HepG2 (cell line): ENCODE results near the gene TTBK1. TPM values are rescaled to one million over a fixed set of nuclear protein-coding genes. Genes with fewer than 3 reads are reported as not detected.
A peak's percentile ranks its signal among the peaks of the same experiment; 100 is the strongest.

Experiments used
- ATRX ChIP-seq: sonication (generic); formaldehyde crosslinking; IDR thresholded peaks from 2 replicates; pipeline ENCODE4 v1.4.0; 2020; ENCODE audit warnings: missing genetic modification reagents, borderline replicate concordance
- MIXL1 ChIP-seq: IDR thresholded peaks from 2 replicates; pipeline ENCODE4 v1.6.1; 2016
- RBAK ChIP-seq: sonication (generic); formaldehyde crosslinking; IDR thresholded peaks from 2 replicates; pipeline ENCODE4 v1.5.1; 2020; ENCODE audit warnings: mild to moderate bottlenecking, missing genetic modification reagents
- SMAD9 ChIP-seq: sonication (generic); formaldehyde crosslinking; IDR thresholded peaks from 2 replicates; pipeline ENCODE4 v1.5.1; 2020; ENCODE audit warnings: mild to moderate bottlenecking, missing genetic modification reagents
- SP4 ChIP-seq: sonication (generic); formaldehyde crosslinking; IDR thresholded peaks from 2 replicates; pipeline ENCODE4 v1.8.1; 2023; ENCODE audit warnings: mild to moderate bottlenecking, missing genetic modification reagents
- ZNF225 ChIP-seq: sonication (generic); formaldehyde crosslinking; IDR thresholded peaks from 2 replicates; pipeline ENCODE4 v1.4.0; 2020; ENCODE audit warnings: mild to moderate bottlenecking, missing genetic modification reagents
- ZNF333 ChIP-seq: sonication (generic); formaldehyde crosslinking; IDR thresholded peaks from 2 replicates; pipeline ENCODE4 v1.4.0; 2020; ENCODE audit warnings: mild to moderate bottlenecking, missing genetic modification reagents, borderline replicate concordance
- ZNF589 ChIP-seq: sonication (generic); formaldehyde crosslinking; conservative IDR thresholded peaks from 2 replicates; pipeline ENCODE4 v1.8.0; 2022; ENCODE audit warnings: mild to moderate bottlenecking, moderate library complexity, missing genetic modification reagents
- ZNF781 ChIP-seq: sonication (generic); formaldehyde crosslinking; IDR thresholded peaks from 2 replicates; pipeline ENCODE4 v1.5.1; 2020; ENCODE audit warnings: borderline replicate concordance, mild to moderate bottlenecking, missing genetic modification reagents; ENCODE audit errors: not compliant biosample characterization
- polyA plus RNA-seq, 8 experiments: library from polyadenylated mRNA; depleted of rRNA in 3 of 8; stranded (reverse) in 7 of 8; unstranded in 1 of 8; fragments of >200 nt; fragmentation: Illumina TruSeq in 4 of 8; extraction: Trizol in 4 of 8; gene quantifications; 2 replicates each; pipeline versions ENCODE4 v1.2.1 to v1.2.3, GENCODE V29; 2011 to 2016; ENCODE audit warnings: low read depth in 4 of 8, missing spikeins in 1 of 8, mixed read lengths in 1 of 8; ENCODE audit not compliant: insufficient read depth in 1 of 8
- total RNA-seq, 5 experiments: library from RNA; depleted of rRNA; stranded (reverse); fragments of >200 nt; fragmentation: Illumina TruSeq; extraction: Trizol; gene quantifications; 2 replicates each; pipeline ENCODE4 v1.2.3, GENCODE V29; 2016; ENCODE audit warnings: low read depth in 1 of 5
- TF ChIP-seq, protein P1 (sequence below): sonication (generic); formaldehyde crosslinking; conservative IDR thresholded peaks from 2 replicates; pipeline ENCODE4 v1.4.0; 2020; ENCODE audit warnings: mild to moderate bottlenecking, missing genetic modification reagents, moderate library complexity
- TF ChIP-seq, protein P2 (sequence below): sonication (generic); formaldehyde crosslinking; IDR thresholded peaks from 2 replicates; pipeline ENCODE4 v1.5.0; 2020; ENCODE audit warnings: missing genetic modification reagents
- TF ChIP-seq, protein P3 (sequence below): sonication (generic); formaldehyde crosslinking; IDR thresholded peaks from 2 replicates; pipeline ENCODE4 v1.5.0; 2020; ENCODE audit warnings: mild to moderate bottlenecking, missing genetic modification reagents
- TF ChIP-seq, protein P4 (sequence below): sonication (generic); formaldehyde crosslinking; IDR thresholded peaks from 2 replicates; pipeline ENCODE4 v1.4.0; 2020; ENCODE audit warnings: mild to moderate bottlenecking, missing genetic modification reagents
- TF ChIP-seq, protein P5 (sequence below): sonication (generic); formaldehyde crosslinking; IDR thresholded peaks from 2 replicates; pipeline ENCODE4 v1.4.0; 2020; ENCODE audit warnings: mild to moderate bottlenecking, missing genetic modification reagents, borderline replicate concordance

TTBK1 gene
- total and polyA plus RNA-seq, 2 of the 13 experiments (the other 11 are each of a cell fraction or from before 2014, with no cell fraction given): 0.24 to 0.33 TPM

DNA sequence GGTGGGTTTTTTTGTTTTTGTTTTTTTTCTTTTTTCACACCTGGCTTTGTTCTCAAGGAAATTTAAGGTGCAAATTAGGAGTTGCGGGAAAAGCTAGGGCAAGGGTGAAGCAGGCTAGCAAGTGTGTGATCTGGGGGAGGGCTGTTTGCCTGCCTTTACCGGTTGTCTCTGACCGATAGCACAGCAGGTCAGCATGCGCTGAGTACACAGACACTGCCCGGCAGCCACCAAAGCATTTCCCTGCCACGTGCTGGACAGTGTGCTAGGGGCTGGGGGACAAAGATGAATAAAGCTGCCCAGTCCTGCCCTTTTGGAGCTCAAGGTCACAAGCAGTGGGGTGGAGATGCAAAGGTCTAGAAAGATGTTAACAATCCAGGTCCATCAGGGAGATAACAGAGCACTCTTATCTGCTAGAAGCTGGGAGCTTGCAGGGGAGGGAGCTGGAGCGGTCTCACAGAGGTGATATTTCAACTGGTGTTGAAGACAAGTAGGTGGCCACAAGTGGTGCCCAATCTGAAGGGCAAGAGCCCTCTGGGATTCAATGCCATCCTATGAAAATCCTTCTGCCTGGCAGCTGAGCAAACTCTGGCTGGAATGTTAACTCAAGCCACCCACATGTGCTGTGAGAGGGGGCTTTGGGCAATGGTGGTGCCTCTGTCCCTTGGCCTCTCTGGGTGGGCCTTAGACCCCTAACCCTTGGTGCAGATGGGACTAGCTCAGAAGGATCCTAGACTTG is 24.5 kb downstream of the TTBK1 start (continued):
- TF ChIP-seq, protein P1, sequence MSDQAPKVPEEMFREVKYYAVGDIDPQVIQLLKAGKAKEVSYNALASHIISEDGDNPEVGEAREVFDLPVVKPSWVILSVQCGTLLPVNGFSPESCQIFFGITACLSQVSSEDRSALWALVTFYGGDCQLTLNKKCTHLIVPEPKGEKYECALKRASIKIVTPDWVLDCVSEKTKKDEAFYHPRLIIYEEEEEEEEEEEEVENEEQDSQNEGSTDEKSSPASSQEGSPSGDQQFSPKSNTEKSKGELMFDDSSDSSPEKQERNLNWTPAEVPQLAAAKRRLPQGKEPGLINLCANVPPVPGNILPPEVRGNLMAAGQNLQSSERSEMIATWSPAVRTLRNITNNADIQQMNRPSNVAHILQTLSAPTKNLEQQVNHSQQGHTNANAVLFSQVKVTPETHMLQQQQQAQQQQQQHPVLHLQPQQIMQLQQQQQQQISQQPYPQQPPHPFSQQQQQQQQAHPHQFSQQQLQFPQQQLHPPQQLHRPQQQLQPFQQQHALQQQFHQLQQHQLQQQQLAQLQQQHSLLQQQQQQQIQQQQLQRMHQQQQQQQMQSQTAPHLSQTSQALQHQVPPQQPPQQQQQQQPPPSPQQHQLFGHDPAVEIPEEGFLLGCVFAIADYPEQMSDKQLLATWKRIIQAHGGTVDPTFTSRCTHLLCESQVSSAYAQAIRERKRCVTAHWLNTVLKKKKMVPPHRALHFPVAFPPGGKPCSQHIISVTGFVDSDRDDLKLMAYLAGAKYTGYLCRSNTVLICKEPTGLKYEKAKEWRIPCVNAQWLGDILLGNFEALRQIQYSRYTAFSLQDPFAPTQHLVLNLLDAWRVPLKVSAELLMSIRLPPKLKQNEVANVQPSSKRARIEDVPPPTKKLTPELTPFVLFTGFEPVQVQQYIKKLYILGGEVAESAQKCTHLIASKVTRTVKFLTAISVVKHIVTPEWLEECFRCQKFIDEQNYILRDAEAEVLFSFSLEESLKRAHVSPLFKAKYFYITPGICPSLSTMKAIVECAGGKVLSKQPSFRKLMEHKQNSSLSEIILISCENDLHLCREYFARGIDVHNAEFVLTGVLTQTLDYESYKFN (CRISPR knock-in tag): peak; percentile 100
- TF ChIP-seq ATRX (CRISPR knock-in tag) (no peak), ZNF589 (CRISPR knock-in tag) (peak; percentile 99), MIXL1 (CRISPR knock-in tag) (peak; percentile 100), ZNF333 (CRISPR knock-in tag) (peak; percentile 94), ZNF781 (peak; percentile 99), RBAK (CRISPR knock-in tag) (peak; percentile 87; the same call in 1 of the 2 replicates), SMAD9 (CRISPR knock-in tag) (0 out of 2 replicates have a peak, but pooled peaks have one; percentile 52), ZNF225 (CRISPR knock-in tag) (peak; percentile 99), SP4 (CRISPR knock-in tag) (peak; percentile 94)
- TF ChIP-seq, protein P2, sequence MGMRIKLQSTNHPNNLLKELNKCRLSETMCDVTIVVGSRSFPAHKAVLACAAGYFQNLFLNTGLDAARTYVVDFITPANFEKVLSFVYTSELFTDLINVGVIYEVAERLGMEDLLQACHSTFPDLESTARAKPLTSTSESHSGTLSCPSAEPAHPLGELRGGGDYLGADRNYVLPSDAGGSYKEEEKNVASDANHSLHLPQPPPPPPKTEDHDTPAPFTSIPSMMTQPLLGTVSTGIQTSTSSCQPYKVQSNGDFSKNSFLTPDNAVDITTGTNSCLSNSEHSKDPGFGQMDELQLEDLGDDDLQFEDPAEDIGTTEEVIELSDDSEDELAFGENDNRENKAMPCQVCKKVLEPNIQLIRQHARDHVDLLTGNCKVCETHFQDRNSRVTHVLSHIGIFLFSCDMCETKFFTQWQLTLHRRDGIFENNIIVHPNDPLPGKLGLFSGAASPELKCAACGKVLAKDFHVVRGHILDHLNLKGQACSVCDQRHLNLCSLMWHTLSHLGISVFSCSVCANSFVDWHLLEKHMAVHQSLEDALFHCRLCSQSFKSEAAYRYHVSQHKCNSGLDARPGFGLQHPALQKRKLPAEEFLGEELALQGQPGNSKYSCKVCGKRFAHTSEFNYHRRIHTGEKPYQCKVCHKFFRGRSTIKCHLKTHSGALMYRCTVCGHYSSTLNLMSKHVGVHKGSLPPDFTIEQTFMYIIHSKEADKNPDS (CRISPR knock-in tag): peak; percentile 97
- TF ChIP-seq, protein P3, sequence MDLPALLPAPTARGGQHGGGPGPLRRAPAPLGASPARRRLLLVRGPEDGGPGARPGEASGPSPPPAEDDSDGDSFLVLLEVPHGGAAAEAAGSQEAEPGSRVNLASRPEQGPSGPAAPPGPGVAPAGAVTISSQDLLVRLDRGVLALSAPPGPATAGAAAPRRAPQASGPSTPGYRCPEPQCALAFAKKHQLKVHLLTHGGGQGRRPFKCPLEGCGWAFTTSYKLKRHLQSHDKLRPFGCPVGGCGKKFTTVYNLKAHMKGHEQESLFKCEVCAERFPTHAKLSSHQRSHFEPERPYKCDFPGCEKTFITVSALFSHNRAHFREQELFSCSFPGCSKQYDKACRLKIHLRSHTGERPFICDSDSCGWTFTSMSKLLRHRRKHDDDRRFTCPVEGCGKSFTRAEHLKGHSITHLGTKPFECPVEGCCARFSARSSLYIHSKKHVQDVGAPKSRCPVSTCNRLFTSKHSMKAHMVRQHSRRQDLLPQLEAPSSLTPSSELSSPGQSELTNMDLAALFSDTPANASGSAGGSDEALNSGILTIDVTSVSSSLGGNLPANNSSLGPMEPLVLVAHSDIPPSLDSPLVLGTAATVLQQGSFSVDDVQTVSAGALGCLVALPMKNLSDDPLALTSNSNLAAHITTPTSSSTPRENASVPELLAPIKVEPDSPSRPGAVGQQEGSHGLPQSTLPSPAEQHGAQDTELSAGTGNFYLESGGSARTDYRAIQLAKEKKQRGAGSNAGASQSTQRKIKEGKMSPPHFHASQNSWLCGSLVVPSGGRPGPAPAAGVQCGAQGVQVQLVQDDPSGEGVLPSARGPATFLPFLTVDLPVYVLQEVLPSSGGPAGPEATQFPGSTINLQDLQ (CRISPR knock-in tag): peak; percentile 86
- TF ChIP-seq, protein P4, sequence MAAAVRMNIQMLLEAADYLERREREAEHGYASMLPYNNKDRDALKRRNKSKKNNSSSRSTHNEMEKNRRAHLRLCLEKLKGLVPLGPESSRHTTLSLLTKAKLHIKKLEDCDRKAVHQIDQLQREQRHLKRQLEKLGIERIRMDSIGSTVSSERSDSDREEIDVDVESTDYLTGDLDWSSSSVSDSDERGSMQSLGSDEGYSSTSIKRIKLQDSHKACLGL (CRISPR knock-in tag): peak; percentile 95
- TF ChIP-seq, protein P5, sequence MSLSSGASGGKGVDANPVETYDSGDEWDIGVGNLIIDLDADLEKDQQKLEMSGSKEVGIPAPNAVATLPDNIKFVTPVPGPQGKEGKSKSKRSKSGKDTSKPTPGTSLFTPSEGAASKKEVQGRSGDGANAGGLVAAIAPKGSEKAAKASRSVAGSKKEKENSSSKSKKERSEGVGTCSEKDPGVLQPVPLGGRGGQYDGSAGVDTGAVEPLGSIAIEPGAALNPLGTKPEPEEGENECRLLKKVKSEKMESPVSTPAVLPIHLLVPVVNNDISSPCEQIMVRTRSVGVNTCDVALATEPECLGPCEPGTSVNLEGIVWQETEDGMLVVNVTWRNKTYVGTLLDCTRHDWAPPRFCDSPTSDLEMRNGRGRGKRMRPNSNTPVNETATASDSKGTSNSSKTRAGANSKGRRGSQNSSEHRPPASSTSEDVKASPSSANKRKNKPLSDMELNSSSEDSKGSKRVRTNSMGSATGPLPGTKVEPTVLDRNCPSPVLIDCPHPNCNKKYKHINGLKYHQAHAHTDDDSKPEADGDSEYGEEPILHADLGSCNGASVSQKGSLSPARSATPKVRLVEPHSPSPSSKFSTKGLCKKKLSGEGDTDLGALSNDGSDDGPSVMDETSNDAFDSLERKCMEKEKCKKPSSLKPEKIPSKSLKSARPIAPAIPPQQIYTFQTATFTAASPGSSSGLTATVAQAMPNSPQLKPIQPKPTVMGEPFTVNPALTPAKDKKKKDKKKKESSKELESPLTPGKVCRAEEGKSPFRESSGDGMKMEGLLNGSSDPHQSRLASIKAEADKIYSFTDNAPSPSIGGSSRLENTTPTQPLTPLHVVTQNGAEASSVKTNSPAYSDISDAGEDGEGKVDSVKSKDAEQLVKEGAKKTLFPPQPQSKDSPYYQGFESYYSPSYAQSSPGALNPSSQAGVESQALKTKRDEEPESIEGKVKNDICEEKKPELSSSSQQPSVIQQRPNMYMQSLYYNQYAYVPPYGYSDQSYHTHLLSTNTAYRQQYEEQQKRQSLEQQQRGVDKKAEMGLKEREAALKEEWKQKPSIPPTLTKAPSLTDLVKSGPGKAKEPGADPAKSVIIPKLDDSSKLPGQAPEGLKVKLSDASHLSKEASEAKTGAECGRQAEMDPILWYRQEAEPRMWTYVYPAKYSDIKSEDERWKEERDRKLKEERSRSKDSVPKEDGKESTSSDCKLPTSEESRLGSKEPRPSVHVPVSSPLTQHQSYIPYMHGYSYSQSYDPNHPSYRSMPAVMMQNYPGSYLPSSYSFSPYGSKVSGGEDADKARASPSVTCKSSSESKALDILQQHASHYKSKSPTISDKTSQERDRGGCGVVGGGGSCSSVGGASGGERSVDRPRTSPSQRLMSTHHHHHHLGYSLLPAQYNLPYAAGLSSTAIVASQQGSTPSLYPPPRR (CRISPR knock-in tag): peak; percentile 100
